ENCODE measurements around the gene REPS1. TPM values are rescaled to one million over a fixed set of nuclear protein-coding genes. Genes with fewer than 3 reads are reported as not detected.
A peak's percentile ranks its signal among the peaks of the same experiment; 100 is the strongest.

REPS1 gene
- total RNA-seq, 1 experiment from 2014 or later: 27.4 TPM

- BruUV-seq (replicated peaks): no TSS peak
- ChIA-PET CTCF (no interaction called here), POLR2A (ENCODE audit: unreplicated experiment) (no interaction called here)
- Histone ChIP-seq H3K9ac (ENCODE audit: low read length) (peak within 1 kb of the TSS; percentile 67), H3K9me2 (replicated peaks; ENCODE audit: low read length) (no peaks in the 10 kb centered on the region), H3K4me3 (ENCODE audit: low read length) (peak within 1 kb of the TSS; percentile 91), H3K79me2 (ENCODE audit: low read length) (peaks cover 42% of the 10 kb centered on the region), H3K9me3 (ENCODE audit: low read length) (no peaks in the 10 kb centered on the region), H3K36me3 (ENCODE audit: low read depth, low read length) (no peaks in the 10 kb centered on the region), H3K4me1 (ENCODE audit: insufficient read depth, low read length) (peaks cover 9% of the 10 kb centered on the region), H3K27me3 (ENCODE audit: low read length) (no peaks in the 10 kb centered on the region), H3K4me2 (ENCODE audit: low read length) (peak within 1 kb of the TSS; percentile 90), H3F3A (ENCODE audit: low read length, unreplicated experiment) (no peaks in the 10 kb centered on the region), H4K20me1 (ENCODE audit: low read length) (no peaks in the 10 kb centered on the region), H2AFZ (ENCODE audit: low read length) (peak within 1 kb of the TSS; percentile 95), H3K27ac (ENCODE audit: low read length) (no peak within 1 kb of the TSS)
- ATAC-seq (peak; percentile 90), DNase-seq (peak; percentile 65)
- intact Hi-C loops (cut with micrococcal nuclease): no loop called here
- TF ChIP-seq EZH2 (IDR thresholded peaks at IDR 0.05; ENCODE audit: low read length, unreplicated experiment) (no peak), EZH2phosphoT487 (IDR thresholded peaks at IDR 0.05; ENCODE audit: borderline replicate concordance, low read length) (no peak), CTCF (conservative IDR thresholded peaks at IDR 0.05; ENCODE audit: low read depth, low read length) (no peak)
Measured at GRCh38 chr6:139028658-139029469, 40.8 kb upstream of the REPS1 start, which contains the start of gene ABRACL. Gene ABRACL (plus strand): TSS chr6:139028745. CDS start chr6:139034161, 5,416 bp downstream.

GRCh38 chr6:139028215-139028657 lies 40.2 kb upstream of the REPS1 start:
- TF ChIP-seq EZH2 (IDR thresholded peaks at IDR 0.05; ENCODE audit: low read length, unreplicated experiment): no peak
- TF ChIP-seq EZH2phosphoT487 (IDR thresholded peaks at IDR 0.05; ENCODE audit: borderline replicate concordance, low read length): no peak
- TF ChIP-seq CTCF (conservative IDR thresholded peaks at IDR 0.05; ENCODE audit: low read depth, low read length): no peak
- H3K79me2 ChIP-seq (ENCODE audit: low read length): peaks cover 42% of the 10 kb centered on the region
- CTCF ChIA-PET: no interaction called here
- H3K9me3 ChIP-seq (ENCODE audit: low read length): no peaks in the 10 kb centered on the region
- peak overlapping the region; percentile 67 for H3K9ac ChIP-seq (ENCODE audit: low read length)
- H3K36me3 ChIP-seq (ENCODE audit: low read depth, low read length): no peaks in the 10 kb centered on the region
- no peaks in the 10 kb centered on the region for H3F3A ChIP-seq (ENCODE audit: low read length, unreplicated experiment)
- BruUV-seq (replicated peaks): no TSS peak
- peak overlapping the region; percentile 91 for H3K4me3 ChIP-seq (ENCODE audit: low read length)
- POLR2A ChIA-PET (ENCODE audit: unreplicated experiment): no interaction called here
- no peaks in the 10 kb centered on the region for H3K27me3 ChIP-seq (ENCODE audit: low read length)
- peaks cover 9% of the 10 kb centered on the region for H3K4me1 ChIP-seq (ENCODE audit: insufficient read depth, low read length)
- peak overlapping the region; percentile 95 for H2AFZ ChIP-seq (ENCODE audit: low read length)
- no peak overlapping the region for H3K27ac ChIP-seq (ENCODE audit: low read length)
- H4K20me1 ChIP-seq (ENCODE audit: low read length): no peaks in the 10 kb centered on the region
- no peaks in the 10 kb centered on the region for H3K9me2 ChIP-seq (replicated peaks; ENCODE audit: low read length)
- no peak for DNase-seq
- H3K4me2 ChIP-seq (ENCODE audit: low read length): peak overlapping the region; percentile 90
- intact Hi-C loops (cut with micrococcal nuclease): no loop called here
- ATAC-seq: no peak

- no TSS peak for BruUV-seq (replicated peaks)
- intact Hi-C loops (cut with micrococcal nuclease): no loop called here
Measured at GRCh38 chr6:139027620-139028182, 39.6 kb upstream of the REPS1 start.

More at GRCh38 chr6:139027620-139028182, 39.6 kb upstream of the REPS1 start:
- Histone ChIP-seq H3F3A (ENCODE audit: low read length, unreplicated experiment) (no peaks in the 10 kb centered on the region), H3K9ac (ENCODE audit: low read length) (peak overlapping the region; percentile 67; the same call in 1 of the 2 replicates), H3K79me2 (ENCODE audit: low read length) (peaks cover 38% of the 10 kb centered on the region), H3K9me2 (replicated peaks; ENCODE audit: low read length) (no peaks in the 10 kb centered on the region), H4K20me1 (ENCODE audit: low read length) (no peaks in the 10 kb centered on the region), H3K27ac (ENCODE audit: low read length) (no peak overlapping the region), H3K36me3 (ENCODE audit: low read depth, low read length) (no peaks in the 10 kb centered on the region), H3K4me2 (ENCODE audit: low read length) (peak overlapping the region; percentile 90), H3K4me1 (ENCODE audit: insufficient read depth, low read length) (peaks cover 9% of the 10 kb centered on the region), H3K4me3 (ENCODE audit: low read length) (peak overlapping the region; percentile 91), H3K27me3 (ENCODE audit: low read length) (no peaks in the 10 kb centered on the region), H3K9me3 (ENCODE audit: low read length) (no peaks in the 10 kb centered on the region), H2AFZ (ENCODE audit: low read length) (peak overlapping the region; percentile 95)
- TF ChIP-seq EZH2phosphoT487 (IDR thresholded peaks at IDR 0.05; ENCODE audit: borderline replicate concordance, low read length) (no peak), EZH2 (IDR thresholded peaks at IDR 0.05; ENCODE audit: low read length, unreplicated experiment) (no peak), CTCF (conservative IDR thresholded peaks at IDR 0.05; ENCODE audit: low read depth, low read length) (no peak)
- ATAC-seq: no peak
- ChIA-PET CTCF (no interaction called here), POLR2A (ENCODE audit: unreplicated experiment) (no interaction called here)
- DNase-seq: no peak

Measured in PC-3 (cell line).